Spleen (tissue), 7 donors: ENCODE measurements around the gene PPP1R15B.

Source experiments
- POLR2A ChIP-seq, 3 donors: fragments of 450-650 bp; IDR thresholded peaks; one replicate each; pipeline ENCODE4 v1.5.1; 2017; ENCODE audit warnings: antibody characterized with exemption in 3 of 3, mild to moderate bottlenecking in 1 of 3
- TF ChIP-seq, protein P1 (sequence below), 11 experiments: fragments of 200-600 bp in 7 of 11; fragments of 450-650 bp in 4 of 11; sonication (generic) in 4 of 11; IDR thresholded peaks in 8 of 11; conservative IDR thresholded peaks in 3 of 11; 1 replicate in 7 of 11; 2 replicates in 4 of 11; pipeline versions ENCODE4 v1.4.0 to v1.8.0; 2016 to 2021; ENCODE audit warnings: antibody characterized with exemption in 11 of 11, inconsistent platforms in 4 of 11, mild to moderate bottlenecking in 1 of 11
- donor health status: DM: no; HTN: no; CAD: no; lungs with moderate emphysema.
- donor health status: DM: no; HTN: no; CAD: no.
- donor health status: DM: no; HTN: no; CAD: no.

GRCh38 chr1:204391629-204392028 is 20.0 kb downstream of the PPP1R15B start:
- TF ChIP-seq, protein P1, sequence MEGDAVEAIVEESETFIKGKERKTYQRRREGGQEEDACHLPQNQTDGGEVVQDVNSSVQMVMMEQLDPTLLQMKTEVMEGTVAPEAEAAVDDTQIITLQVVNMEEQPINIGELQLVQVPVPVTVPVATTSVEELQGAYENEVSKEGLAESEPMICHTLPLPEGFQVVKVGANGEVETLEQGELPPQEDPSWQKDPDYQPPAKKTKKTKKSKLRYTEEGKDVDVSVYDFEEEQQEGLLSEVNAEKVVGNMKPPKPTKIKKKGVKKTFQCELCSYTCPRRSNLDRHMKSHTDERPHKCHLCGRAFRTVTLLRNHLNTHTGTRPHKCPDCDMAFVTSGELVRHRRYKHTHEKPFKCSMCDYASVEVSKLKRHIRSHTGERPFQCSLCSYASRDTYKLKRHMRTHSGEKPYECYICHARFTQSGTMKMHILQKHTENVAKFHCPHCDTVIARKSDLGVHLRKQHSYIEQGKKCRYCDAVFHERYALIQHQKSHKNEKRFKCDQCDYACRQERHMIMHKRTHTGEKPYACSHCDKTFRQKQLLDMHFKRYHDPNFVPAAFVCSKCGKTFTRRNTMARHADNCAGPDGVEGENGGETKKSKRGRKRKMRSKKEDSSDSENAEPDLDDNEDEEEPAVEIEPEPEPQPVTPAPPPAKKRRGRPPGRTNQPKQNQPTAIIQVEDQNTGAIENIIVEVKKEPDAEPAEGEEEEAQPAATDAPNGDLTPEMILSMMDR (IDR thresholded peaks at IDR 0.05 in 8 of 11, conservative IDR thresholded peaks at IDR 0.05 in 3 of 11), result no peak
- no peak for TF ChIP-seq POLR2A (IDR thresholded peaks at IDR 0.05)
